ENCODE results near the gene ASGR1.
"Not testable (repeated sequence)": the region's sequence is repeated elsewhere in the genome, so short reads cannot be mapped to it uniquely, and the experiment has no call there.

The ASGR1 gene

DNA sequence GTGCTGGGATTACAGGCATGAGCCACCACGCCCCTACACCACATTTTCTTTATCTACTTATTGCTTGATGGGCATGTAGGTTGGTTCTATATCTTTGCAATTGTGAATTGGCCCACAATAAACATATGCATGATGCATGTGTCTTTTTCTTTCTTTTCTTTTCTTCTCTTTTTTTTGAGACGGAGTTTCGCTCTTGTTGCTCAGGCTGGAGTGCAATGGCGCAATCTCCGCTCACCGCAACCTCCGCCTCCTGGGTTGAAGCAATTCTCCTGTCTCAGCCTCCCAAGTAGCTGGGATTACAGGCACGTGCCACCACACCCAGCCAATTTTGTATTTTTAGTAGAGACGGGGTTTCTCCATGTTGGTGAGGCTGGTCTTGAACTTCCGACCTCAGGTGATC is 20.7 kb downstream of the ASGR1 start:
- DNase-seq (ENCODE audit: low read depth) = not testable (repeated sequence)

DNA sequence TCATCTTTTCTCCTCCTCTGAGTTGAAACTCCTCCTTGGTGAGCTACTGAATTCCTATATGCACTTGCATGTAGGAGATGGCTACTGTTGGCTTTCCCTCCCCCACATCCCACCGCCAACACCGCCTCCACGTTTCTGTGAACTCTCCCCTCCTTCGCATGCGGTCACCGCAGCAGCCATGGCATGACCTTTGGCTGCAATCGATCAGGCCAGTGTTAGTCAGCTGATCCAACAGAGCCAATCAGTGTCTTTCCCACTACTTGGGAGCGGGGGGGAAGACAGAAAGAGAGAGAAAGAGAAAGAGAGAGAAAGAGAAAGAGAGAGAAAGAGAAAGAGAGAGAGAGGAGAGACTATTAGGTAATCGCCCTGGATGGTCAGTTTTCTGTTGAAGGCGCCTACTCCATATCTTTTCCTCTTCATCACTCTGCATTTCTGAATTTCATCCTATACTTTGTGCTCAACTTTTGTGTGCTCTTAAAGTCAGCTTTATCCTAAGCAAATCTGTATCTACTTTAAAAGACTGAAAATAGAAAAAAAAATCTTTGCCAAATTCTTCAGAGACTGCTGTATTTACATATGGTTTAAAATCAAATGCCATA is 22.7 kb downstream of the ASGR1 start:
- no peak for DNase-seq (ENCODE audit: low read depth)

DNA sequence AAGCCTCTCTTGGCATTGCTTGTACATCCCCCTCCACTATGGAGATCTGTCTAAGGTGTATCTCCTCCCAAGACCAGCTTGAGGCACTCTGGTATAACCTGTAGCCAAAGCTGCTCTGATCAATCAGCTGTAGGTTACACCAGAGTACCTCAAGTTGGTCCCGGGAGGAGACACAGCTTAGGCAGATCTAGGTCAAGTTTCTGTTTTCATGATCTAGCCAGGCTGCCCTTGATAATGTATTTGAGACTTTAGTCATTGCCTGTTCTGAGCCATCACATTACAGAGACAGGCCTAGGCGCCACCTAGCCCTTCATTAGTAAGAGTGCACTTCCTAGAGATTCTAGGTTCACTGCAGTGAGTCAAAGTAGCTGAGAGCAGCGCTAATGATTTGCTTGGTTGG is 31.4 kb downstream of the ASGR1 start:
- DNase-seq (ENCODE audit: low read depth) = no peak

DNA sequence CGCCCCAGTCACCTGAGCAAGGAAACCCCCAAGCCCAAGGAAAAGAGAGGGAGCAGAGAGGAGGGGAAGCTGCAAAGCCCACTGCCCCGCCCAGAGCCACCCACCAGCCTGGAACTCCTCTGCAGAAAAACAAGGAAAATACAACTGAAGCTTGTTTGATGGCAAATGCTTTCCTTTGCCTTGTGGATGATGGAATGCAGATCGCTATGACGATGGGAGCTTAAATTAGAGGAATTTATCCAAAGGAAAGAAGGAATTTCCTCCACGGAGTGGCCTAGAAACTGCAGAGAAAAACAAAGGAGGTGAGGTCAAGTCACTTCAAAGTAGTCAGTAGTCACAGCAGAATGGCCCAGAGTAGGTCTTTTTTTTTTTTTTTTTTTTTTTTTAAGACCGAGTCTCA is 33.1 kb downstream of the ASGR1 start:
- DNase-seq (ENCODE audit: low read depth) = no peak

DNA sequence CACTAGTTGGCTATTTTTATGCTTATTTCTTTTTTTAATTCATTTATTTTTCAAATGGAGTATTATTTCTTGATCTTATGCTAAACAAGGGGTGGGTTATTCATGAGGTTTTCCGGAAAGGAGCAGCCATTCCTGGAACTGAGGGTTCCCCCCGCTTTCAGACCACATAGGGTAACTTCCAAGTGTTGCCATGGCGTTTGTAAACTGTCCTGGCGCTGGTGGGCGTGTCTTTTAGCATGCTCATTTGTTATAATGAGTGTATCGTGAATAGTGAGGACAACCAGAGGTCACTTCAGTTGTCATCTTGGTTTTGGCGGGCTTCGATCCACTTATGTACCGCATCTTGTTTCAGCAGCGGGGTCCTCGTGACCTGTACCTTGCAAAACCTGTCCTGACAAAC is 35.0 kb downstream of the ASGR1 start:
- DNase-seq (ENCODE audit: low read depth) = no peak

DNA sequence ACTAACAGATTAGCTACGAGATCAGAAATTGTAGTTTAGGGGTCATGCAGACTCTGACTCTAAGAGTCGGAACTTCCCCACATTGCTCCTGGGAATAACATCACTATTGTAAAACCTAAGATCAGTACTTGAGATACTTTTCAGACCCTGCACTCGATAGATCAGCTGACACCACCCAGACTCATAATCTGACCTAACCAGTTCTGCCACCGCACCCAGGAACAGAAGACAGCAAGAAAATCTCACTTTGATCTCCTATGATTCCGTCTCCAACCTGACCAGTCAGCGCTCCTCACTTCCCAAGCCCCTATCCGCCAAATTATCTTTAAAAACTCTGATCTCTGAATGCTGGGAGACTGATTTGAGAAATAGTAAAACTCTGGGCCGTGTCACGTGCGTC is 37.3 kb downstream of the ASGR1 start:
- DNase-seq (ENCODE audit: low read depth) = no peak

DNA sequence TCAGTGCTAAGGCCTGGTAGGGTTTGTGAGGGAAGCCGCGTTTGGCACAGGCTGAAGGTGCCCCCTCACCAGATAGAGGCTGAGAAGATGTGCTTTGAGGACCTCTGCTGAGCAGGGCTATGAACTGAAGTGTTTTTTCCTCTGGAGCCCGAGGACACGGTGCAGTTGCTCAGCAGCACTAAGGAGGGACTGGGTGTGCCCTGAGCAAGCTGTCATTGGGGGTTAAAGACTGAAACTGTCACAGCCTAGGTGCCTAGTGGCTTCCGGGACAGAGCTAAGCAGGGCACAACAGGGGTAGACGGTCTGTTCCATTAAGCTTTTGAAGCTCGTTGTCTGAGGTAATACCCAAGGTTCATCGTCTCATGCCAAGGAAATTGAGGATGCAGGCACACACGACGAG is 39.8 kb downstream of the ASGR1 start:
- DNase-seq (ENCODE audit: low read depth) = no peak

DNA sequence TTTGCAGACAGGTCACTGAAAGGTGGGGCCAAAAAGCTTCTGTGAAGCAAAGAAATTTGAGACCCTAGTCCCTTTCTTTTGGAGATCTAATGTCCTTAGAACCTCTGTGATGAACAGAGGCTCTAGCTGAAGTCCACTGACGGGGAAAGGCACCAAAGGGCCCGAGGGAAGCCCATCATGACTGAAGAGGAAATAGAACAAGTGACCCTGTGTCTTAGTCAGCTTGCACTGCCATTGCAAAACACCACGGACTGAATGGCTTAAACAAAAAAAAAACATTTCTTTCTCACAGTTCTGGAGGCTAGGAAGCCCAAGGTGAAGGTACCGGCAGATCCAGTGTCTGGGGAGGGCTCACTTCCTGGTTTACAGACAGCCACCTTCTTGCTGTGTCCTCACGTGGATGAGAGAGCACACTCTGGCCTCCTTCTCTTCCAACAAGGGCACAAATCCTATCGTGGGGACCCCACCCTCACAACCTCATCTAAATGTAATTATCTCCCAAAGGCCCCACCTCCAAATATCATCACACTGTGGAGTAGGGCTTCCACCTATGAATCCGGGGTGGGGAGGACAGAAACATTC is 40.3 kb downstream of the ASGR1 start:
- no peak for DNase-seq (ENCODE audit: low read depth)

DNA sequence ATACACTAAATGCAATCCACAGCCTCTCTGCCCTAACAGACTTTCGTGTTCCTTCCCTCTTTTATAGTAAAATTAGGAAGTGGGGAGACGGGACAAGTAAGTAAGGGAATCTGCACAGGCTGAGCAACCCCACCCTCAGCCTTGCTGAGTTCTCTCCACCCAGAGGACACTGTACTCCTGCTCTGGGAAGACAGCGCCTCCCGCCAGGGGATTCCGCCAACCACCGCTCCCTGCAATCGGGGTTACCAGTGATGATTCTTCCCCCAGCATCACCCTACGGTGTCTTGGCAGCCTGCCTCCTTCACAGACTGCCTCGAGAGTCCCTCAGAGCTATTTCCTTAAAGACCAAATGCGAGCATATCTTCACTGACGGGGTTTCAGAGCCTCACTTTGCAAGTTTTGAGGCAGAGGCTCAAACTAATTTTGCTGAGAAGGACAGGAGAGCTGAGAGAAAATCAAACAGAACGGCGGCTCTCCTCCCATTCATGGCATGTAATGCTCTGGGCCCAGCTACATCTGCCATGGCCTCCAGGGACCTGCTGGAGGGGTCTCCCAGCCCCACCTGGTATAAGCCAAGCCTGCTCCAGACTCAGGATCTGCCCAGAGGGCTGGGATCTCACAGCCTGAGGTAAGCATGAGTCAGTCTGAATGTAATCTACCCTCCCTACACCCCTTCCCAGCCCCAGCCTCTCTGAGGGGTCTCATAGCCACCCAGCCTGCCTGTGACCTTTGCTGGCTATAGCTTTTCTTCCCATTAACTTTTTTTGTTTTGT is 41.8 kb downstream of the ASGR1 start:
- no peak for DNase-seq (ENCODE audit: low read depth)

DNA sequence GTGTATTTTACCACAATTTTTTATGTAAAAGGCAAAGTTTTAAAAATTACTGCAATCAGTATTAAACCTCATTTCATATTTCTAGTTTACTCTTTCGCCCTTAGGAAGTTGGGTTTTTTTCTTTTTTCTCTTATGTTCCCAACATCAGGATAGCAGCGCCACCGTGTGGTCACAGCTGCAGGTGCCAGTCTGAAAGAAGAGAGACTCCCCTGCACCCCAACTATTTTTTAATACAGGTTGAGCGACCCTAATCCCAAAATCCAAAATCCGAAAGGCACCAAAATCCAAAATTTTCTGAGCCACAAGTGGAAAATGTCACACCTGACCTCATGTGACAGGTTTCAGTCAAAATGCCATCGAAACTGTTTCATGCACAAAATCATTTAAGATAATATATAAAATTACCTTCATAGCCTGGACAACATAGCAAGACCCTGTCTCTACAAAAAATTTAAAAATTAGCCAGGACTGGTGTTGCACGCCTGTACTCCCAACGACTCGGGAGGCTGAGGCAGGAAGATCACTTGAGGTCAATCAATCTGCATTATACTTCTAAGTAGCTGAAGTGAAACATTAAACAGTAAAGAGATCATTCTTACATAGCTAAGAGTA is 42.8 kb downstream of the ASGR1 start:
- DNase-seq (ENCODE audit: low read depth) = peak; percentile 68

DNA sequence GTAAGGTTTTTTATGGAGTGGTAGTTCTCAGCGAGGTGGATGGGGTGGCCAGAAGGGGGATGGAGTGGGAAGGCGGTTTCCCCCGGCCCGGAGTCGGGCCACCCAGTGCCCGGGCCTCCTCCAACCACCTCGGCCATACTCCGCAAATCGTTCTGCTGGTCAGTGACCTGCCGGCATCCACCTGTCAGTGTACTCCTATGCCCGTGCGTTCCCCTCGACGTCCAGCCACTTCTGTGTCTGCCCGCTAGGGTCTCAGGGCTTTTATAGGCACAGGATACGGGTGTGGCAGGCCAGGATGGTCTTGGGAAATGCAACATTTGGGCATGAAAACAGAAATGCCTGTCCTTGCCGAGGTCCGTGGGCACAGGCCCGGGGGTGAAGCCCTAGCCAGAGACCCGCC is 45.3 kb downstream of the ASGR1 start:
- DNase-seq (ENCODE audit: low read depth) = no peak

DNA sequence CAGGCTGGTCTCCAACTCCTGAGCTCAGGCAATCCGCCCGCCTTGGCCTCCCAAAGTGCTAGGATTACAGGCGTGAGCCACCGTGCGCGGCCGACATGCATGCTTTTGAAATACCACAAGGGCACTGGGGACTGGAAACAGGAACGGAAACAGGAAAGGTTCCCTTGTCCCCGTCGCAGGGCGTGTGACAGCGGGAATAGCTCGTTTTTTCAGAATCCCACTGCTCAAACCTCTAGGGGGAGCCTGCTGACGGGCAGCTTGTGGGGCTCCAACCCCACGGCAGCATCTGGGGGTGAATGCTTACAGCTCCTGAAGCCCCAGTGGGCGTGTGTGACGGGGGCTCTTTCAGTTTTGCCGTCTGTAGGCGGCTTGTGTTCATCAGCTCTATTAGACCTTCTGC is 45.7 kb downstream of the ASGR1 start:
- DNase-seq (ENCODE audit: low read depth) = peak; percentile 50

DNA sequence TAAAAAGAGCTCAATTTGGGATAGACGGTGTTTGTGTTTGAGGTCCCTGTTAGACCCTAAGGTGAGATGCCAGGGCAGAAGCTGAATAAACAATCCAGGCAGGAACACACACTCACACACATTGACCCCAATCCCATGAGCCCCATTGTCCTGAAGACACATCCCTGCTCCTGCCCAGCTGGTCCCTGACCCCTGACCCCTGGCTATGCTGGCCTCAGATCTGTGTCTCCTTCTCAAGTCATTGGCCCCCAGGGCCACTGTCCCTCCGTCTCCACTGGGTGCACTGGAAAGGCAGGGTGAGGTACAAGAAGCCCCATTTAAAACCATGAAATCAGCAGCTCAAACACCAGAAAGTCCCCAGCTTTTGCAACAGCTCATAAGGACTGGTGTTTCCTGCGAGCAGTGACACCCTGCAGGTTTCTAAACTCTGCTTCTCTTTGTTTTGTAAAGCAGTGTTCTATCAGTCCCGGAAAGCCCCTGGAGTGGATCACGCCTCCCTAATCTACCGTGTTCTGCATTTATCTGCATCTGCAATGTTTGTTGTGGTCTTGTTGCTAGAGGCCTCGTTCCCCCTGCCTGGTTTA is 46.6 kb downstream of the ASGR1 start:
- peak; percentile 16 for DNase-seq (ENCODE audit: low read depth)

DNA sequence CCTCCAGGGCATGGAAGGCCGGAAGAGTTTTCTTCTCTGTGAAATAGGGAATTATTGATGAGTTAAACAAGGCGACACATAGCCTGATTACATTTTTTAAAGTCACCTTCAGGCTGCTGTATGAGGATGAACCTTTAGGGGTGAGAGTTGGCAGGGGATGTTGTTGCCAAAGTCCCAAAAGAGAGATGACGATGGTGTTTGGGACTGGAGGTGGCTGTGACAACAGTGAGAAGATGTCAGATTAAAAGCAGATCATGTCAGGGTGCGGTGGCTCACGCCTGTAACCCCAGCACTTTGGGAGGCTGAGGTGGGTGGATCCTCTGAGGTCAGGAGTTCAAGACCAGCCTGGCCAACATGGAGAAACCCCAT is 47.8 kb downstream of the ASGR1 start:
- no peak for DNase-seq (ENCODE audit: low read depth)

DNA sequence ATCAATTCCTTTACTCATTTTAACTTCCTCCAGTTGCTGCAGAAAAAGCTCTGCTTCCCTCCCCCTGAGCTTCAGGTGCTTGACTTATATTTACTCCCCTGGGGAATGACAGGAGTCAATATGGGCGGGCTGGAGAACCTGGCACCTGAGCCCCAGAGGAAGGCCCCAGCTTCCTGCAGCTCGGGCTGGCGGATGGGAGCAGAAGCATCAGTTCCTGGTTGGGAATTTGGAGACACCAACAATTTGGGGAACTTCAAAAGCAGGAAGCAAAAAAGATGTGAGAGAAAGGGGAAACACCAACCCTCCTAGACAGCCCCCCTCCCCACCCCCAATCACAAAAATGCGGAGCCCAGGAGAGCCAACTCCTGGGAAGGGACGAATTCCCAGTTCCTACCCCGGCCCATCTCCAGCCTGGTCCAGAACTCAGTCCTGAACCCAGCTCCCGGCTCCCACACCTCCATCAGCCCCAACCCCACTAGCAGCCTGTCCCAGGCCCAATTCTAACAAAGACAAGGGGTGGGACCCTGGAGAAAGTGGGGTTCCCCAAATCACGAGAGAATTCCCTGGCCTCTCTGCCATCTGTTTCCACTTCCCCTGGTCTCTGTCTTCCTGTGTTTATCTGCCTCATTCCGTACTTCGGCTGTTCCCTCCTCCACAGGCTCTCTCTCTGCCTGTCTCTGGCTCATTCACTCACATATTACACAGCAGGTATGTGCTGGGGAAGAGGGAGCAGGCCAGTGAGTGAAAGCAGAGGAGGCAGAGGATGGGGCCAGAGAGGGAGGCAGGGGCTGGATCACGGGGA is 48.3 kb downstream of the ASGR1 start:
- no peak for DNase-seq (ENCODE audit: low read depth)

DNA sequence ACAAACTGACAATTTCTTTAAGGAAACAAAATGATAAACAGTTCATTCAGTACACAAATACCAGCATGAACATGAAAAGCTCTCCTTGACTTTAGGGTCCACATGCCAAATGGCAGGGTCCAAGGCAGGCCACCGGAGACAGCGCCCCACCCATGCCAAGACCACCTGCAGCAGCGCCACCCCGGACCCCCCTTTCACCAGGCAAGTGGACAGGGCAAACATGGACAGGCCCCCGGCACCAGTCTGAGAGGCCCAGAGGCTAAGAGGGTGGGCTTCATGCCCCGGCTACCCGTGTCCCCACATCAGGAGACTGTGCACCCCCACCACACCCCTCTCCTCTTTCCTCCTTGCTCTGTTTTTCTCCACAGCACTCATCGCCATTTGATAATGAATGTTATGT is 49.9 kb downstream of the ASGR1 start:
- DNase-seq (ENCODE audit: low read depth) = no peak

DNA sequence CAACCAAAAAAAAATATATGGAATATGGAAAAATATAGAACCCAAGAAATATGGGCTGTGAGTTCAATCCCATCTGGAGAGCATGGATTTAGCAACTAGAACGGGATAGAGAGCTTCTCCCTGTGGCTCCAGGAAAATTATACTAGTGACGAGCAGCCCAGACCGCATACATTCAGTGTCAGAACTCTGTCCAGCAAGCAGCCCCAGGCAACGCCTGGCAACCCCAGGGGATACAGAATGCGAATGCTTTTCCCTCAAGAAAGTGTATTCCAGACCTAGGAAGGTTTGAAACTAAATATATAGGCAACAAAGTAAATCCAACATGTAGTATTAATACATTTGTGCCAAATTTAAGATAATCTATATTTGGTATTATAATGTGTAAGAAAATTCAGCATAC is 51.0 kb downstream of the ASGR1 start:
- DNase-seq (ENCODE audit: low read depth) = no peak

DNA sequence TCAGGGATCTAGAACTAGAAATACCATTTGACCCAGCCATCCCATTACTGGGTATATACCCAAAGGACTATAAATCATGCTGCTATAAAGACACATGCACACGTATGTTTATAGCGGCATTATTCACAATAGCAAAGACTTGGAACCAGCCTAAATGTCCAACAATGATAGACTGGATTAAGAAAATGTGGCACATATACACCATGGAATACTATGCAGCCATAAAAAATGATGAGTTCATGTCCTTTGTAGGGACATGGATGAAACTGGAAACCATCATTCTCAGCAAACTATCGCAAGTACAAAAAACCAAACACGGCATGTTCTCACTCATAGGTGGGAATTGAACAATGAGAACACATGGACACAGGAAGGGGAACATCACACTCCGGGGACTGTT is 51.7 kb downstream of the ASGR1 start:
- not testable (repeated sequence) for DNase-seq (ENCODE audit: low read depth)

DNA sequence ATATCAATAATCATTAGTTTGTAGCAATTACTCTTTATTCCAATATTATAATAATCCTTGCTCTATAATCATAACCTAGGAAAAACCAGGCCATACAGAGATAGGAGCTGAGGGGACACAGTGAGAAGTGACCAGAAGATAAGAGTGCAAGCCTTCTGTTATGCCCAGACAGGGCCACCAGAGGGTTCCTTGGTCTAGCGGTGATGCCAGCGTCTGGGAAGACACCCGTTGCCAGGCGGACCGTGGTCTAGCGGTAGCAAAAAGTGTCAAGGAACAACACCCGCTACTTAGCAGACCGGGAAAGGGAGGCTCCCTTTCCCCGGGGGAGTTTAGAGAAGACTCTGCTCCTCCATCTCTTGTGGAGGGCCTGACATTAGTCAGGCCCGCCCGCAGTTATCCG is 52.8 kb downstream of the ASGR1 start:
- DNase-seq (ENCODE audit: low read depth) = not testable (repeated sequence)

DNA sequence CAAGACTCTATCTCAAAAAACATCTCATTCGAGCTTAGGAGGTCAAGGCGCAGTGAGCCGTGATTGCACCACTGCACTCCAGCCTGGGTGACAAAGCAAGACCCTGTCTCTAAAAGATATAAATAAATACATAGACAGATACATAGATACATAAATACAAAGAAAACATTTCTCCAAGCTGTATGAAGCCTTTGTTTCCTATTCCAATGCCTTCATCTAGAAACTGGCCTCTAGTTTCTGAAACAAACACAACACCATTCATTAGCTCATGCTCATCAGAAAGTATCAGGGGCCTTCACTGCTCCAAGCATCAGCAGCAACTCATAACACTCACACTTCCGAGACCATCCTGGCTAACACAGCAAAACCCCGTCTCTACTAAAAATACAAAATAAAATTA is 54.2 kb downstream of the ASGR1 start:
- DNase-seq (ENCODE audit: low read depth) = no peak

DNA sequence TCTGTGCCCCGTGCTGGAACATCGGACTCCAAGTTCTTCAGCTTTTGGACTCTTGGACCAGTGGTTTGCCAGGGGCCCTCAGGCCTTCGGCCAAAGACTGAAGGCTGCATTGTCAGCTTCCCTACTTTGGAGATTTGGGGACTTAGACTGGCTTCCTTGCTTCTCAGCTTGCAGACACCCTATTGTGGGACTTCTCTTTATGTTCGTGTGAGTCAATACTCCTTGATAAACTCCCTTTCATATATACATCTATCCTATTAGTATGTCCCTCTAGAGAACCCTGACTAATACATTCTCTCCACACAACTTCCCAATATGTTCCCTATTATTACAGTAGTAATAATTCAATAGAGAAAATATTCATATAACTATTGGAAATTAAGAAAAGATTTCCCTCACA is 55.3 kb downstream of the ASGR1 start:
- no peak for DNase-seq (ENCODE audit: low read depth)

Measured in stimulated activated CD4-positive, alpha-beta T cell treated with anti-CD3 and anti-CD28 coated beads, Interleukin-2, amount 100 ng/mL, for 4 hours (primary cell).